Daoy (cell line): ENCODE data around the gene SMAD2. TPM values are rescaled to one million over a fixed set of nuclear protein-coding genes. Genes with fewer than 3 reads are reported as not detected.

Experiments
- DNase-seq: peaks from one replicate; pipeline ENCODE4 v3.0.0-alpha.2; 2015; ENCODE audit warnings: low read depth
- total RNA-seq: library from RNA; depleted of rRNA; stranded (reverse); fragments of >200 nt; shearing (Covaris generic); gene quantifications from 2 replicates; pipeline ENCODE4 v1.2.3, GENCODE V29; 2014

Gene SMAD2
- total RNA-seq, 1 experiment from 2014 or later = 88.3 TPM

- DNase-seq = no peak
These were observed 1.7 kb upstream of the SMAD2 start for GRCh38 chr18:47932190-47932589.

- DNase-seq = peak; percentile 6
These were observed 1.3 kb upstream of the SMAD2 start for GRCh38 chr18:47931718-47932103.

DNA sequence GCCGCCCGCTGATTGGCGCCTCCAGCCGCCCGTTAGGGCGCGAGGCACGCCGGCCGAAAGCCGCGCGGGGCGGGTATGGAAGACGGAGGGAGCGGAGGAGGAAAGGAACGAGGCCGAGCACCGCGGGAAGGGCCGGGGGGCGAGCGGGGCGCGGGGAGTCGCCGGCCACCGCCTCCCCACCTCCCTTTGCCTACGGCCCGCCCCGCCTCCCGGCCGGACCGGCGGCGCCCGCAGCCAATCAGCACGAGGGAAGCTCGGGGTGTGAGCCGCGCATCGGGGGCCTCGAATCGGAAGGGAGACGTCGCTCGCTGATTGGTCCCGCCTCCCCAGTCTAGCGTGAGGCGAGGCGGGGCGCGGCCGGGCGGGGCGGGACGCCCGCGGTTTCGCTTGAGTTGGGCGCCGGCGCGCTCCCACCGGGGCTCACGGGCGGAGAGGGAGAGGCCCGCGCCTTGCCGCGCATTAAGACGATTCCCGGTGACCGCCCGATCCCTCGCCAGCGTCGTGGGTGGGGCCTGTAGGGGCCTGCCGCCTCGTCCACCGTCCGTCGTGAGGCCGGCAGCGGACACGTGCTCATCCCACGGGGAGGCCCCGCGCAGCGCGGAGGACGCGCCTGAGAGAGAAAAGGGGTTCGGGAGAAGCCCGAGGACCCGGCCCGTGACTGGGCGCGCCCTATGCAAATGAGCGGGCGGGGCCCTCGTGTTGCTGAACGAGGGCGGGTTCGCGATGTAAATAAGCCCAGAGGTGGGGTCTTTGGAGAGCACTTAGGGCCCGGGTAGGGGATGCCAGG is 665 bp upstream of the SMAD2 start:
- DNase-seq = peak; percentile 97

DNA sequence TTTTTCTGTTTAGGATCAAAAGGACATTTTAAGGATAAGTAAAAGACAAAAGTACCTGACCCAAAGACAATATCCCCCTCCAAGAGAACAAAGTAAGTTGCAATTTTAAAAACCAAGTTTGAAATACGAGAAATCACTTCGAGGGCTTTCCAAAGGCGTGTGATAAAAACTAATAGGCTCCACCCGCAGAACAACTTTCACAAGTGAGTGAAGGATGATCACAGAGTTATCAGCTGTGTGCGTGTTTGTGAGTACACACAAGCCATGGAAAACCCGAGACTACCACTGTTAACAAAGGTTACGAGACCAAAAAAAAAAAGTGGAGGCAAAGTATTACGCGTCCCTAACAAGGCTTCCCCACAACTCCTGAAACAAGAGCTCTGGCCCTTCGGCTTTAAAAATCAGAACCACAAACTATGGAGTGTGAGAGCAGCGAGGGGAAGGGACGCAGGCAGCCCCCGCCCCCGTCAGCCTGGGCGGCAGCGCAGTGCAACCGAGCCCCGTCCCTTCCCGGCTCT is 719 bp downstream of the SMAD2 start:
- no peak for DNase-seq

DNA sequence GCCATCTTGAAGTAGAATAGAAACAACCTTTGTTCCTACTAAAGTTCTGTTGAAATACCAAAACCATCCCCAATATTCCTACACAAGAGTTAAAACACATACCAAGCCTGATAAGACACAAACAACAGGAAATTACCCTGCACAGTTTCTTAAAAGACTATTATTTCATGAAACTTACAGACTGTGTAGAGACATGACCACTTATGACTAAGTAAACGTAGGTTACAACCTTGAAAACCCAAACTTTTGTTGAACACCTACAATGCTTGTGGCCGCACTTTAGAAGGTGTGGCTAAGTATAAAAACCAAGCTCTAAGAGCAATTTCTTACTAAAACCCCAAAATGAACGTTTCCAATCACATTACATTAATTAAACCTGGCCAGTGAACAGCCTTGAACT is 2.0 kb downstream of the SMAD2 start:
- no peak for DNase-seq

GRCh38 chr18:47926101-47926850 is 4.2 kb downstream of the SMAD2 start:
- no peak for DNase-seq

- DNase-seq = no peak
These were observed 10.5 kb downstream of the SMAD2 start for GRCh38 chr18:47919916-47920315.

DNA sequence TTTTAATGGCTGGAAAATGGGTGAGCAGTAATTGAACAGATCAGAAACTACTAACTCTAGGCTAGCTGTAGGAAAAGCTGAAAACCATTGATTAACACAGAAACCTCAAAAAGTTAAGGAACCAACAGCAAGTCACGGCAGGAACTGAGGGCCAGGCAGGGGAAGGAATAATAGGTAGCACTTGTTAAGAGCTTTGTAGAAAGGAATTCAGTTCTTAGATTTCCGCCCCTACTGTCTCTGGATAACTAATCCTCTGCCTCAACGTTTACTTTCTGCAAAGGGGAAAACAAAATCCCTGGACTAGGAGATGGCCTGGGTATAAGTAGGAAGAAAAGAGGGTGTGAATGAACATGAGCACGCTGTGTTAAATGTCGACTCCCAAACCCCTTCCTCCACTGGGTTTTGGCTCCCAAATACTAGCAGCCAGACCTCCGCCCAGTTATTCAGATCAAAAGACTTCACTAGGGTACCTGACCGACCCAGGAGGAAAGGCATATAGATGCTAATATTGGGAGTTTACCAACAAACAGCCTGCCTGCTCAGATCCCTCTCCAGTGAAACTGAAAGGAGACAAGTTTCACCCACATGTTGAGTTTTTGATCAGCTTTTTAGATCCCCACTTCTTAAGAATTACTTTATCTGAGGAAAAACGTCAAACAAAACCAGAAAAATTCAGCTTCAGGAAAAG is 12.4 kb downstream of the SMAD2 start:
- DNase-seq = no peak

DNA sequence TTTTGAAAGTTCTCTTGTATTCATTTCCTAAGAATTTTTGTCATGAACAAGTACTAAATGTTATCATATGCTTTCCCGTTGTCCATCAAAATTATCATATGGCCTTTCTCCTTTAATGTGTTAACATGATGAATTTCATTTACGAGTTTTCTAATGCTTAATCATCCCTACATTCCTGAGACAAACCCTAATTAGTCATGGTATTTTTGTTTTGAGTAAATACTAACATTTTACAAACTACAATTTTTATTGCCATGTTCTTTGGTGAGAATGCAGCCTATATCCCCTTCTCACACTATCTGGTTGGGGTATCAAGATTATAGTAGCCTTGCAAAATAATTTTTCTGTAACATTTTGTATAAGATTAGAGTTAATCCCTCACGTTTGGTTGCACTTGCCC is 14.5 kb downstream of the SMAD2 start:
- DNase-seq = no peak

DNA sequence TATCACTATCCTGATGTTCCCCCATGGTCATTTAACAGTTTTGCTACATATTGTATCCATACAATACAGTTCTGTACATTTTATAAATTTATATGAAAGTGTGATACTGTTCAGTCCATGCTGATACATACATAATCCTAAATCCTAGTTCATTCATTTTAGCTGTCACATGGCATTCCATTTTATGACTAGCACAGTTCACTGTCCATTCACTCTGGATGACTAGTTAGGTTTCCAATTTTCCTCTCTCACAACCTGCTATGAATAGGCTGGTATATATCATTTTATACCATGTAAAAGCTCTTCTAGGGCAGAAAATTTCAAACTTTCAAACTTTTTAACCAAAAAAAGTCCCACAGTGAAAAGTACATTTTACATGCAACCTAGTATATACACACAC is 15.2 kb downstream of the SMAD2 start:
- DNase-seq = no peak

- DNase-seq = no peak
These were observed 17.5 kb downstream of the SMAD2 start for GRCh38 chr18:47912794-47913585.

- no peak for DNase-seq
These were observed 18.1 kb downstream of the SMAD2 start for GRCh38 chr18:47912343-47912742.

GRCh38 chr18:47911877-47912276 is 18.6 kb downstream of the SMAD2 start:
- DNase-seq = no peak

DNA sequence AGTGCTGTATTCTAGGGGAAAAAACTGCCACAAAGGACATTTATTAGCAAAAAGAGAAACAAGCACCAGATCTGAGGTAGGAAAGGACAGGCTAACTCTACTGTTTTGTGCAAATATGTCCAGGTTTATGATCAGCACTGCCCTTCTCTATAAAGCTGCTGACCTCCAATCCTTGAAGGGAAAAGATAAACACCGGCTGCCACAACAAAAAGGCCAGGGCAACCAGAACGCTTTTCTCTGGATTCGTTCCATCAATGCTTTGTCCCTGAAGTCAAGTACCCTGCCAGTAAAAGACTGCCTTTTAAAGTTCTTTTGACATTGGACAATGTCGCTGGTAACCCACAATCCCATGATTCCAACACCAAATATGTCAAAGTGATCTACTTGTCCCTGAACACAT is 21.0 kb downstream of the SMAD2 start:
- no peak for DNase-seq

DNA sequence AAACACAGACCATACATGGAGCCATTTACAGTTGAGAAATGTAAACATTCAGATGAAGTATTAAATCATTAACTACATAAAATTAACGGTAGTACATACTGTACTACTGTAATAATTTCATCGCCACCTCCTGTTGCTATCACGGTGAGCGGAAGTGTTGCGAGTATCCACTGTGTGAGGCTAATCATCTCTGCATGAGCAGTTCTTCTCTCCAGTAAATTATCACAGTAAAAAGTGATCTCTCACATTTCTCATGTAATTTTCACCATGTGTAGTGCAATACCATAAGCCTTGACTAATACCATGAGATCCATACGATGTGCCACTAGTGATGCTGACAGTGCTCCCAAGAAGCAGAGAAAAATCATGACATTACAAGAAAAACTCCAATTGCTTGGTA is 21.9 kb downstream of the SMAD2 start:
- no peak for DNase-seq

DNA sequence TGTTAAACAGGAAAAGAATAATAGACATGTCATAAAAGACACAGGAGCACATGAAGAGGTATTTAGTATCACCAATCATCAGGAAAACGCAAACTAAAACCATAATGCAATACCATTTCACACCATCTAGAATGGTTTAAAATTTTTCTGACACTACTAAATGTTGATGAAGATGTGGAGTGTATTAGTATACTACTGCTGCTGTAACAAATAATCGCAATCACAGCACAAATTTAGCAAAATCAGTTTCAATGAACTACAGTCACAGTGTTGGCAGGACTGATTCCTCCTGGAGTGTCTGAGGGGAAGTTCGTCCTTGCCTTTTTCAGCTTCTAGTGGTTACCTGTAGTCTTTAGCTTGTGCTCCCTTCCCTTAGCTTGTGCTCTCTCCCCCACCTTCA is 24.1 kb downstream of the SMAD2 start:
- DNase-seq = no peak

GRCh38 chr18:47903809-47904208 is 26.6 kb downstream of the SMAD2 start:
- DNase-seq = no peak

DNA sequence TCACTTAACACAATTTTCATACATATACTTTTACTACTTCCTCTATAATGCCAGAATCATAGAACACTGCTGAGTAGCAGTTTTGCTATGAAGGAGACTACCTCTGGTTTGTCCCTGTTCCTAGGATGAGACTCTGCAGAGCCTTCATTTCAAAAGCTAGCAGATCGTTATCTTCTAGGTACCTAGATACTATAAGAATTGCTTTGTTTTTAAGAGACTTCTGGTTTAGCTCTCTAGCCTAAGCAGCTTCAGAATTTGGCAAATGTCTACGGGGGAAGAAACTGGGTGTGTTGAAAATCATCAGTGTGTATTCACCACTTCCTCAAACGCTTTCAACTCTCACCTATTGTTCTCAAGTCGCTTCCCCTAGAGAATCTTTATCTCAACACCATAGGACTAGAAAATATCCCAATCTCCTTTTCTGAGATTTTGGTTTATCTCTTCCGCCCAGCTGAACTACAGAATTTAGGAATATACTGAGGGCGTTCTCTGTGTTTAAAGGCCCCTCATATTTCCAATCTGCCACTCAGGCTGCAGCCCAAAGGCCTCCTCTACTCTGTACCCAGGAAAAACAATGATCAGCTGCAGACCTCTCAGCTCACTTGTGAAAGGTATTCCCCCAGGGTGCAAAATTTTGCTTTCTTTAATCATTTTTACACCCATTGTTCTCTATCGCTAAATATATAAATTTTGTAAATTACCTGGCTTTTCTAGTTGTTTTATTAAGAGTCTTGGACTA is 28.7 kb downstream of the SMAD2 start:
- no peak for DNase-seq

- DNase-seq = no peak
These were observed 31.2 kb downstream of the SMAD2 start for GRCh38 chr18:47899107-47899840.

- DNase-seq = no peak
These were observed 31.8 kb downstream of the SMAD2 start for GRCh38 chr18:47898696-47899095.
